Kidney tubule cell (primary cell): ENCODE data around the gene C16orf86.

Experiments used
- DNase-seq: peaks from one replicate; pipeline ENCODE4 v3.0.0-alpha.2; 2018; ENCODE audit warnings: low spot score

The C16orf86 gene, protein sequence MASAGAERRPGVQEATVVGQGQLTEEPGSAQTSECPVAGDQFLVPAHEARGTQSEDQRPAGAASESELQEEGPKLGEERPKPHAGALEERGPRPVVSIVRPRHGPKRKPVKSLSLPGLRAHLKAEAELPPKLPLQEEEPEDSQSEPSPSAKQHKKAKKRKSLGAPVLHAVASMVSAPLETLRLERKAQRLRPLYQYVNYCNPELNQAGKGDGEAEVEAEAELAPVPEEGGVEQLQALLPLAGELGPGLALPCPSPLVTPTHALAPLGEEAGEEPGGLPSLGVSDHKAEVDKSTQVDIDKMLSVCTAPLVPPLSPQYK

DNA sequence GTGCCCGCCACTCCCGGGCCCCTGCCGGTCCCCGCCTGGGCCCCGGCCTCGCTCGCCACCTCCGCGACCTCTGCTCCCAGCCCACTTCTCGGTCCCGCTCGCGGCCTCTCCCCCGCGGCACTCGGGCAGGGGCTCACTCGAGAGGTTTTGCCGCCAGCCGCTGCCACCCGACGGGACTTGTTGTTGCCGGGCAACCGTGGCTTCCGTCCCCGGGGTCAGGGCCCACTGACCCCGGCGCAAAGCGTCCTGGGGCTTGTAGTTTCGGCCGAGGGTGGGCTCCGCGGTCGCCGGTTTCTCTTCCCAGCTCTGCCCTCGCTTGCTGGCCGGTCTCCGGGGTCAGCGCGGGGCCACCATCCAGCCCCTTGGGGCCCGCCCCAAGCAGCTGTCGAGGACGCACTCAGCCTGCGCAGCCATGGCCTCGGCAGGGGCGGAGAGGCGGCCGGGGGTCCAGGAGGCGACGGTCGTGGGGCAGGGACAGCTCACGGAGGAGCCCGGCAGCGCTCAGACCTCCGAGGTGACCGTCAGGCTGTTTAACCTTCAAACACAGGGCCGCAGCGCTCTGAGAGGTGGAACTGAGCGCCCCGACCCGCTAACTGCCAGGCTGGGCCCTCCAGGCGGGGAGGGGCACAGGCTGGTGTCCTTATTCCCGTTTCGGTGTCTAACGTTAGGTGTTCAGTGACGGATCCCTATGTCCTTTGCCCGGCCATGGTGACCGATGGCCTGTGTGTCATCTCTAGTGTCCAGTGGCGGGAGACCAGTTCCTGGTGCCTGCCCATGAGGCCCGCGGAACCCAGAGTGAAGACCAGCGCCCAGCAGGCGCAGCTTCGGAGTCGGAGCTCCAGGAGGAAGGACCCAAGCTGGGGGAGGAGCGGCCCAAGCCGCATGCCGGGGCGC is at the start of gene C16orf86, which contains the start of gene ENKD1:
TSS of gene C16orf86 (plus strand) at position 256 of the 894 bp plus-strand sequence. CDS start at position 413, 157 bp downstream.
TSS of gene ENKD1 (minus strand) at position 192 of the 894 bp plus-strand sequence. CDS start 308 bp downstream, outside the sequence.
- DNase-seq: peak; percentile 81

DNA sequence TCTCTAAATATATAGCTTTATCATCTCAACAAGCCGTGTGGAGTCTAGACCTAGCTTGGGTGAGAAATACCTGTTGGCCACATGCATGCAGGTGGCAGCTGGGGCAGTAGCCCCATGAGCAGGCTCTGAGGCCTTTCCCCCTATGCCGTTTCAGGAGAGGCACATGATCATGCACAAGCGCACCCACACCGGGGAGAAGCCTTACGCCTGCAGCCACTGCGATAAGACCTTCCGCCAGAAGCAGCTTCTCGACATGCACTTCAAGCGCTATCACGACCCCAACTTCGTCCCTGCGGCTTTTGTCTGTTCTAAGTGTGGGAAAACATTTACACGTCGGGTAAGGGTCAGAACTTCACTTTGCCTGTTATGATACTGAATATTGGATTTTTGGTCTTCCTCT is 38.4 kb upstream of the C16orf86 start:
- DNase-seq: no peak

- no peak for DNase-seq
These were observed 34.0 kb upstream of the C16orf86 start for GRCh38 chr16:67632415-67633172.

GRCh38 chr16:67636713-67637112 is 29.9 kb upstream of the C16orf86 start:
- DNase-seq: no peak

DNA sequence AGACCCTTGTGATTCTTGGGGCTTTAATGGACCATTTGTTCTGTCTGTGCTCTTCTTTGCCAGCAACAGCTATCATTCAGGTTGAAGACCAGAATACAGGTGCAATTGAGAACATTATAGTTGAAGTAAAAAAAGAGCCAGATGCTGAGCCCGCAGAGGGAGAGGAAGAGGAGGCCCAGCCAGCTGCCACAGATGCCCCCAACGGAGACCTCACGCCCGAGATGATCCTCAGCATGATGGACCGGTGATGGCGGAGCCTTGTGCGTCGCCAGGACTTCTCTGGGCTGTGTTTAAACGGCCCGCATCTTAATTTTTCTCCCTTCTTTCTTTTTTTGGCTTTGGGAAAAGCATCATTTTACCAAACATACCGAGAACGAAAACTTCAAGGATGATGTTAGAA is 29.0 kb upstream of the C16orf86 start:
- DNase-seq: no peak

- no peak for DNase-seq
These were observed 24.6 kb upstream of the C16orf86 start for GRCh38 chr16:67641779-67642708.

GRCh38 chr16:67644038-67644437 is 22.6 kb upstream of the C16orf86 start:
- no peak for DNase-seq

DNA sequence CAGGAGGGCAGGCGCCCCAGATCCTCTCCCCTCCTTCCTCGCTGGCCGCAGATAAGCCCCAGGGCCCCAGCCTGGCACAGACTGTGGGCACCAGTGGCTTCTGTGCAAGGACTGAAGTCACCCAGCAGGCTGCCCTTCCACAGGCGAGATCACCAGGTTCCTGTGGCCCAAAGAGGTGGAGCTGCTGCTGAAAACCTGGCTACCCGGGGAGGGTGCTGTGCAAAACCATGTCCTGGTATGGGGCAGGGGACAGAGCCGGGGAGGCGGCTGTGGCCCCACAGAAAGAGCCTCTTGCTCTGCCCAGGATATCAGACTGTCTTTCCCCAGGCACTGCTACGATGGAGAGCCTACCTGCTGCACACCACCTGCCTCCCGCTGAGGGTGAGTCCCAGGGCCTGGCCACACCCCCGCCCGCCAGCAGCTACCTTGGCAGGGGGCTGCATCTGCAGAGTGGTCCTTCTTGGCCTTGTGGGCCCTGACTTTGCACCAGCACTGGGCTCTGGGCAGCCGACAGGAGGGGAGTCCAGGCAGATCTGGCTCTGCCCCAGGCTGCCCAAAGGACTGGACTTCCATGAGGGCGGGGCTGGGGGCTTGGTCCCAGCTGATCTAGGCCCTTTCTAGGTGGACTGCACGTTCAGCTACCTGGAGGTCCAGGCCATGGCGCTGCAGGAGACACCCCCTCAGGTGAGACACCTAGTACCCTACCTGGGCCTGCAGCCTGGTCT is 21.1 kb upstream of the C16orf86 start:
- DNase-seq: no peak

DNA sequence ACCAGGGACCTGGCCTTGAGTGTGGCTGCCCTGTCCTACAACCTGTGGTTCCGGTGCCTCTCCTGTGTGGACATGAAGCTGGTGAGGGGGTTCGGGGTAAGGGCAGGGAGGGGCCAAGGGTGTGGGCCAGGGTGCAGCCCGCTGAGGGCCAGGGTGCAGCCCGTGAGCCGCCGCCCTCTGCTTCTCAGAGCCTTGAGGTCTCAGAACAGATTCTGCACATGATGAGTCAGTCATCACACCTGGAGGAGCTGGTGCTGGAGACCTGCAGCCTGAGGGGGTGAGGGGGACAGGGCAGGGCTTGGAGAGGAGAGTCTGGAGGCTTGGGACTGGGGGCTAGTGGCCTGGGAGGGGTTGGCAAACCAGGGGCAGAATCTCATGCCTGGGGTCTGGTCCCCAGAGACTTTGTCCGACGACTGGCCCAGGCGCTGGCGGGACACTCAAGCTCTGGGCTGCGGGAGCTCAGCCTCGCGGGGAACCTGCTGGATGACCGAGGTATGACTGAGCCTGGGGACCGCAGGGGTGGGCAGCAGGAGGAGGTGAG is 19.4 kb upstream of the C16orf86 start:
- peak; percentile 20 for DNase-seq

- no peak for DNase-seq
These were observed 18.9 kb upstream of the C16orf86 start for GRCh38 chr16:67647681-67648080.

- no peak for DNase-seq
These were observed 18.4 kb upstream of the C16orf86 start for GRCh38 chr16:67648088-67648763.

GRCh38 chr16:67648764-67649407 is 17.7 kb upstream of the C16orf86 start:
- DNase-seq: no peak

- DNase-seq: no peak
These were observed 17.1 kb upstream of the C16orf86 start for GRCh38 chr16:67649494-67649931.

DNA sequence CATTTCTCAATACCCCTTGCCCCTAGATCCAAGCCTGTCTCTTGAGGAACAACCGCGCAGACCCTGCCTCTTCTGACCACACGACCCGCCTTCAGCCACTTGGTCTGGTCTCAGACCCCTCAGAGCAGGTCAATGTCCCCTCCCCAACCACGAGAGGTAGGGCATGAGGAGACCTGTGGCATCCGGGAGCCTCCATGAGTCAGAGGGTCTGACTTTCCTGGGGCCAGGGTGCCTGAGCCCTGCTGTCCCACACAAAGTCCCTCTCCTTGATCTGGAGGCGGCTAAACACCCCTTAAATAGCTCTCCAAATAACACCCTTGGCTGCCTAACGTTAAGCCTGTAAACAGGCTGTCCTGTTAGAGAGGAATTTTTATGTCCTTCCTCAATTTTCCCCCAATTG is 16.6 kb upstream of the C16orf86 start:
- DNase-seq: no peak

GRCh38 chr16:67651039-67651438 is 15.6 kb upstream of the C16orf86 start:
- DNase-seq: no peak

DNA sequence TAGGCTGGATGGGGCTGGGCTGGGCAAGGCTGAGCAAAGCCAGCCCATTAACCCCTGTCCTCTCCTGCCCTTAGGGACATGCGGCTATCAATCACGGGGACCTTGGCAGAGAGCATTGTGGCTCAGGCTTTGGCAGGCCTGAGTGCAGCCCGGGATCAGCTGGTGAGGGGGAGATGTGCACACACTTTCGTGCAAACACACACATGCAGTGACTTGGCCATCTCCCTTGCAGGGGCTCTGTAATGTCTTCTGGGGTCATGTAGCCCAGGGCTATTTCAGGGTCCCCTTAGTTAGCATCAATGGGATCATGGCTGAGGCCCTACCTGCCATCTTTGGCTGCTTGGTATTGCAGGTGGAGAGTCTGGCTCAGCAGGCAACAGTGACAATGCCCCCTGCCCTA is 14.8 kb upstream of the C16orf86 start:
- DNase-seq: no peak

GRCh38 chr16:67652578-67653127 is 14.0 kb upstream of the C16orf86 start:
- DNase-seq: peak; percentile 50

DNA sequence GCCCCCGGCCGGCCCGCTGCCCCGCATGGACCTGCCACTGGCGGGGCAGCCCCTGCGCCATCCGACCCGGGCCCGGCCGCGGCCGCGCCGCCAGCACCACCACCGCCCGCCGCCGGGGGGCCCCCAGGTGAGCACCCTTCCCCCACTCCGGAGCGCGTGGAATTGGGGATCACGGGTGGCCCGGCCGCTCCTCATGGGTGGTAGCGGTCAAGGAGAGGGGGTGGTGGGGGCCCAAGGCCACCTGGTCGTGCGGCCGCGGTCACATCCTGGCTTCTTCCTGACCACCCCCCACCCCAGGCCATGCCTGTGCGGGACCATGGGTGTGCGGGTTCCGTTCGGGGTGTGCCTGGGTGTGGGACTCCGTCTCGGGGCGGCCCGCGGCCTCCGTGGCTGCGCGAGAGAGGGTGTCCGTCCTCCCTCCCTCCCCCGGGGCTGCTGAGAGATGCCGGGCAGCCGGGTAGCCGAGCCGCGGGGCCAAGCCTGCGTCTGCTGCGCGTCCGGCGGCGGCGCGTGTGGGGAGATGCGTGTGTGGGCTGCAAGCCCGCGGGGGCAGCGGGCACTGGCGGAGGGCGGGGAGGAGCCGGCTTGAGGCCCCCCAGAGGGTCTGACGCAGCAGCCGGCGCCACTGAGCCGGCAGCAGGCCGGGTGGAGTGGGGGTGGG is 13.4 kb upstream of the C16orf86 start:
- DNase-seq: no peak
